Activated CD4-positive, alpha-beta memory T cell treated with anti-CD3 and anti-CD28 coated beads, Interleukin-2, amount 10 ng/mL, durations not matched to agents 7 days and 5 days (primary cell): Measurements from ENCODE around the gene FBXO17. TPM values are rescaled to one million over a fixed set of nuclear protein-coding genes. Genes with fewer than 3 reads are reported as not detected.
"Not testable (repeated sequence)": the region's sequence is repeated elsewhere in the genome, so short reads cannot be mapped to it uniquely, and the experiment has no call there.

Experiments
- CTCF ChIA-PET: fragments of 350-600 bp; sonication (Branson Sonifier 250); formaldehyde crosslinking; loops from one replicate; lab custom pipeline; 2021; ENCODE audit warnings: antibody characterized with exemption, inconsistent platforms; lab: Charles Lee
- POLR2A ChIA-PET: fragments of 350-600 bp; sonication (Branson Sonifier 250); formaldehyde crosslinking; loops from one replicate; lab custom pipeline; 2021; ENCODE audit warnings: antibody characterized with exemption; lab: Charles Lee
- DNase-seq: peaks from one replicate; pipeline ENCODE4 v3.0.0-alpha.2; 2020
- H3K27ac Mint-ChIP-seq: one replicate; pipeline ENCODE4 v1.8.0; 2021; ENCODE audit warnings: mild to moderate bottlenecking, mixed read lengths
- H3K27me3 Mint-ChIP-seq: one replicate; pipeline ENCODE4 v1.8.0; 2021; ENCODE audit warnings: mixed read lengths
- H3K36me3 Mint-ChIP-seq: one replicate; pipeline ENCODE4 v1.8.0; 2021; ENCODE audit warnings: low read depth, mixed read lengths
- H3K4me1 Mint-ChIP-seq: one replicate; pipeline ENCODE4 v1.8.0; 2021; ENCODE audit warnings: mixed read lengths
- H3K4me3 Mint-ChIP-seq: one replicate; pipeline ENCODE4 v1.8.0; 2021; ENCODE audit warnings: mild to moderate bottlenecking, mixed read lengths
- H3K9me3 Mint-ChIP-seq: one replicate; pipeline ENCODE4 v1.8.0; 2021; ENCODE audit warnings: mixed read lengths
- total RNA-seq, 2 experiments: library from RNA; stranded (reverse); gene quantifications; one replicate each; pipeline ENCODE4 v1.2.3, GENCODE V29; 2021

Gene FBXO17
- total RNA-seq, 2 experiments from 2014 or later = 0.20 TPM; not detected in 1

DNA sequence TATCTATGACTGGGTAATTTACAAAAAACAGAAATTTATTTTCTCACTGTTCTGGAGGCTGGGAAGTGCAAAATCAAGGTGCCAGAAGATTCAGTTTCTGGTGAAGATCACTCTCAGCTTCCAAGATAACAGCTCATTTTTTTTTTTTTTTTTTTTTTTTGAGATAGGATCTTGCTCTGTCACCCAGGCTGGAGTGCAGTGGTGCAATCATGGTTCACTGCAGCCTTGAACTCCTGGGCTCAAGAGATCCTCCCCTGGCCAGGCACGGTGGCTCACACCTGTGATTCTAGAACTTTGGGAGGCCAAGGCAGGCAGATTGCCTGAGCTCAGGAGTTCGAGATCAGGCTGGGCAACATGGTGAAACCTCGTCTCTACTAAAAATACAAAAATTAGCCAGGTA is 22.0 kb upstream of the FBXO17 start:
- H3K27ac Mint-ChIP-seq, H3K27me3 Mint-ChIP-seq, H3K4me3 Mint-ChIP-seq, POLR2A ChIA-PET, DNase-seq, H3K4me1 Mint-ChIP-seq, H3K36me3 Mint-ChIP-seq, H3K9me3 Mint-ChIP-seq: not testable (repeated sequence)
- CTCF ChIA-PET = interaction anchor here (0.6 kb wide), 2 partner anchors 26 to 49 kb away, joined by 3 to 4 read pairs; no protein-coding TSS in a partner anchor

DNA sequence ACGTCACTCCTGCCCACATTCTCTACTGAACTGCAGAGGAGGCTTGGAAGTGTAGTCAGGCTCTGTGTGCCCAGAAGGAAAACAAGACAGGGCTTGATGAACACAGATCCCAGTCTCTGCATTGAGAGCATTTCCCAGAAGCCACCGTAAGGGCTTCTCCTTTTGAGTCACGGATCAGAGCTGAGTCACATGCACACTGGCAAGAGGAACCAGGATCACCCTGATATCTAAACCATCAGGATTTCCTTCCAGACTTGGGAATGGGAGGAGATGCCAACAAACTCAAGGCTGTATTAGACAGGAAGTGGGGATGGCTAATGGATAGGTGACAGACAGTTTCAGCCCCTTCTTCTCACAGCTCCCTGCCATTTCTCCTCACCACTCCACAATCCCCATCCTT is 17.7 kb upstream of the FBXO17 start:
- H3K27ac Mint-ChIP-seq = no peak overlapping the region
- H3K27me3 Mint-ChIP-seq = peaks cover 25% of the 10 kb centered on the region
- no peak overlapping the region for H3K4me3 Mint-ChIP-seq
- CTCF ChIA-PET = interaction anchor here (0.7 kb wide), 1 partner anchor 532 kb away, joined by 3 read pairs; no protein-coding TSS in a partner anchor
- no peaks in the 10 kb centered on the region for H3K36me3 Mint-ChIP-seq
- no peak for DNase-seq
- H3K9me3 Mint-ChIP-seq = no peaks in the 10 kb centered on the region
- H3K4me1 Mint-ChIP-seq = no peaks in the 10 kb centered on the region
- POLR2A ChIA-PET = no interaction called here

DNA sequence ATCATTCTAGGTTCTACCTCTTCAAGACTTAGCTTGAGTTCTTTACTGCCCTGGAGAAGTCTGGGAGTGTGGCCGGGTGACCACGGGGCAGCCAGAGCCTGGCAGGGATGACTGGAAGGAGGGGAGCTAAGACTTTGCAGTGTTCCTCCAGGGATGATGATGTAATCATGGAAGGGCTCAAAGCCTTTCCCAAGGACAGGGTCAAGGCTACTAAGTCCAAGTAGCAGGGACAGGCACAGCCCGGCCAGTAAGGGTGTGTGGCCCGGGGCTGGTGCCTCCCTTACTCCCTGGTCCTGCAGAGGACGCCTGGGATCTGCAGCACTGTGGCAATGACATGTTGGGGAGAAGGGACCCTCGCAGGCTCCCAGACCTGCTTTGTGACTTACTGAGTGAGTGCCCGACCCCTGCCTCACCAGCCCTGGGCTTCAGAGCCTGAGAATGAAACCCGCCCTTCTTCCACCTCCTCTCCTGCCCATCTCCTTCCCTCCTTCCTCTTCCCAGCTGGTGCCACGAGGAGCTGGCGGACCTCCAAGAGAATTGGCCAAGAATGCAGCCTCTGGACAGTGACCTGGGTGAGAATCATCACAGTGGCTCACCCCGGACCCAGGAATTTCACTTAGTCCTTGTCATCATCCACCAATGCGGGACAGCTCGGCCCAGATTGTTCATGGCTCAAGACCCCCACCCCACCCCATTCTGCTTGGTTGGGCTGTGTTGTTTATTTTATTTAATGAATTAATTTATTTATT is 15.6 kb upstream of the FBXO17 start:
- Mint-ChIP-seq H3K36me3 (no peaks in the 10 kb centered on the region), H3K9me3 (no peaks in the 10 kb centered on the region), H3K27me3 (peaks cover 27% of the 10 kb centered on the region), H3K27ac (no peak overlapping the region), H3K4me3 (no peak overlapping the region), H3K4me1 (no peaks in the 10 kb centered on the region)
- ChIA-PET CTCF (no interaction called here), POLR2A (no interaction called here)
- DNase-seq = no peak

DNA sequence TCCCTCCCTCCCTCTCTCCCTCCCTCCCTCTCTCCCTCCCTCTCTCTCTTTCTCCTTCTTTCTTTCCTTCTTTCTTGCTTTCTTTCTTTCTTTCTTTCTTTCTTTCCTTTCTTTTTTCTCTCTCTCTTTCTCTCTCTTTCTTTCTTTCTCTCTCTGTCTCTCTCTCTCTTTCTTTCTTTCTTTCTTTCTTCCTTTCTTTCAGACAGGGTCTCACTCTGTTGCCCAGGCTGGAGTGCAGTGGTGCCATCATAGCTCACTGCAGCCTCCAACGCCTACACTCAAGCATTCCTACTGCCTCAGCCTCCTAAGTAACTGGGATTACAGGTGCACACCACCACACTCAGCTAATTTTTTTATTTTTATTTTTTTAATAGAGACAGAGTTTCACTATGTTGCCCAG is 14.1 kb upstream of the FBXO17 start:
- DNase-seq, H3K36me3 Mint-ChIP-seq, H3K4me1 Mint-ChIP-seq, H3K4me3 Mint-ChIP-seq, CTCF ChIA-PET, H3K27ac Mint-ChIP-seq, POLR2A ChIA-PET, H3K9me3 Mint-ChIP-seq: not testable (repeated sequence)
- peaks cover 32% of the 10 kb centered on the region for H3K27me3 Mint-ChIP-seq

DNA sequence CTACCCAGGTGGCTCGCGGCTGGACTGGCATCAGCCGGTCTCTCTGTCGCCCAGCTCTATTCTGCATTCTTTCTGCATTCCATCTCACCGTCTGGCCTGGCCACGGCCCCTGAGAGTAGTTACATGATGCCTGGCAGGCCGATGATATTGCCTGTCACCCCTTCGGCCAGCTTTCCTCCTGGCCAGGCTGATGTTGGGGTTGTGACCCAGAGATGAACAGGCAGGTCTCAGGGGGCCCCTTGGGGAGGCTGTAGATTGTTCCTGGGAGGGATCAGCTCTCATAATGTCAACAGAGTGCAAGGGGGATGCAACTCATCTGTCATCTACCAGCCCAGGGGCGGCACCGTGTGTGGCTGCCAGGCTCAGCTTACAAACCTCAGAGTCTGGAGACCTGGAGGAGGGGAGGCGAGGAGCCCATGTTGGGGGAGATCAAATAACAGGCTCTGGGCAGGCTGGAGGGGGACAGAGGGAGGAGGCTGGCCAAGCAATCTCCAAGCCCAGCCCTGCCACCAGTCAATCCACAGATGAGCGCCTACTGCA is 13.6 kb upstream of the FBXO17 start:
- no peaks in the 10 kb centered on the region for H3K36me3 Mint-ChIP-seq
- CTCF ChIA-PET = no interaction called here
- POLR2A ChIA-PET = no interaction called here
- H3K4me3 Mint-ChIP-seq = no peak overlapping the region
- H3K27ac Mint-ChIP-seq = no peak overlapping the region
- DNase-seq = no peak
- H3K9me3 Mint-ChIP-seq = no peaks in the 10 kb centered on the region
- peaks cover 32% of the 10 kb centered on the region for H3K27me3 Mint-ChIP-seq
- H3K4me1 Mint-ChIP-seq = no peaks in the 10 kb centered on the region

DNA sequence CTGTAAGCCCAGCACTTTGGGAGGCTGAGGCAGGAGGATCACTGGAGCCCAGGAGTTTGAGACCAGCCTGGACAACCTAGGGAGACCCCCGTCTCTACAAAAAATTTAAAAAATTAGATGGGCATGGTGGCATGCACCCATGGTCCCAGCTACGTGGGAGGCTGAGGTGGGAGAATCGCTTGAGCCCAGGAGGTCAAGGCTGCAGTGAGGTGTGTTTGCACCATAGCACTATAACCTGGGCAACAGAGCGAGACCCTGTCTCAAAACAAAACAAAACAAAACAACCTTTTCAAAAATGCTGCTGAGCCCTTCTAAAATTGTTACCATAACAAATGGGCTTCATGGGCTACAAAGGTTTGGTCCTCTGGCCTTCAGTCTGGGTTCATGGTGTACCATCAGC is 13.1 kb upstream of the FBXO17 start:
- H3K4me3 Mint-ChIP-seq, DNase-seq, H3K4me1 Mint-ChIP-seq, POLR2A ChIA-PET, H3K36me3 Mint-ChIP-seq, H3K9me3 Mint-ChIP-seq, CTCF ChIA-PET, H3K27ac Mint-ChIP-seq: not testable (repeated sequence)
- peaks cover 32% of the 10 kb centered on the region for H3K27me3 Mint-ChIP-seq

DNA sequence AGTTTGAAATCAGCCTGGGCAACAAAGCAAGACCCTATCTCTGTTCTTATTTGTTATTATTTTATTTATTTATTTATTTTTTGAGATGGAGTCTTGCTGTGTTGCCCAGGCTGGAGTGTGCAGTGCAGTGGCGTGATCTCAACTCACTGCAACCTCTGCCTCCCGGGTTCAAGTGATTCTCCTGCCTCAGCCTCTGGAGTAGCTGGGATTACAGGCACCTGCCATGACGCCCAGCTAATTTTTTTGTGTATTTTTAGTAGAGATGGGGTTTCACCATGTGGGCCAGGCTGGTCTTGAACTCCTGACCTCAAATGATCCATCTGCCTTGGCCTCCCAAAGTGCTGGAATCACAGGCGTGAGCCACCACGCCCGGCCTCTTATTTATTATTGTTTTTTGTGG is 12.2 kb upstream of the FBXO17 start:
- H3K4me1 Mint-ChIP-seq, DNase-seq, H3K9me3 Mint-ChIP-seq, H3K4me3 Mint-ChIP-seq, H3K27ac Mint-ChIP-seq, H3K36me3 Mint-ChIP-seq, POLR2A ChIA-PET, CTCF ChIA-PET: not testable (repeated sequence)
- H3K27me3 Mint-ChIP-seq = peaks cover 31% of the 10 kb centered on the region

DNA sequence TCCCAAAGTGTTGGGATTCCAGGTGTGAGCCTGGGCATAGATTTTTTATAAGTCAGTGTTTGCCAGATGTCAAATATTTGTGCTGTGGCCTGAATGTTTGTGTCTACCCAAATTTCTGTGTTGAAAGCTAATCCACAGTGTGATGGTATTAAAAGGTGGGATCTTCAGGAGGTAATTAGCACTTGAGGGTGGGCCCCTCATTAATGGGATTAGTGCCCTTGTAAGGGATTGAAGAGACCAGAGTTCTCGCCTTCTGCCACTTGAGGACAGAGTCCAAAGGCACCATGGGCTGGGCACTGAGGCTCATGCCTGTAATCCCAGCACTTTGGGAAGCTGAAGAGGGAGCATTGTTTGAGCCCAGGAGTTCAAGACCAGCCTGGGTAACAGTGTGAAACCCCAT is 9.7 kb upstream of the FBXO17 start:
- ChIA-PET POLR2A (no interaction called here), CTCF (no interaction called here)
- H3K4me1 Mint-ChIP-seq = no peaks in the 10 kb centered on the region
- H3K36me3 Mint-ChIP-seq = peaks cover 4% of the 10 kb centered on the region
- peaks cover 4% of the 10 kb centered on the region for H3K9me3 Mint-ChIP-seq
- DNase-seq = no peak
- H3K27me3 Mint-ChIP-seq = peaks cover 16% of the 10 kb centered on the region
- H3K27ac Mint-ChIP-seq = no peak overlapping the region
- no peak overlapping the region for H3K4me3 Mint-ChIP-seq

DNA sequence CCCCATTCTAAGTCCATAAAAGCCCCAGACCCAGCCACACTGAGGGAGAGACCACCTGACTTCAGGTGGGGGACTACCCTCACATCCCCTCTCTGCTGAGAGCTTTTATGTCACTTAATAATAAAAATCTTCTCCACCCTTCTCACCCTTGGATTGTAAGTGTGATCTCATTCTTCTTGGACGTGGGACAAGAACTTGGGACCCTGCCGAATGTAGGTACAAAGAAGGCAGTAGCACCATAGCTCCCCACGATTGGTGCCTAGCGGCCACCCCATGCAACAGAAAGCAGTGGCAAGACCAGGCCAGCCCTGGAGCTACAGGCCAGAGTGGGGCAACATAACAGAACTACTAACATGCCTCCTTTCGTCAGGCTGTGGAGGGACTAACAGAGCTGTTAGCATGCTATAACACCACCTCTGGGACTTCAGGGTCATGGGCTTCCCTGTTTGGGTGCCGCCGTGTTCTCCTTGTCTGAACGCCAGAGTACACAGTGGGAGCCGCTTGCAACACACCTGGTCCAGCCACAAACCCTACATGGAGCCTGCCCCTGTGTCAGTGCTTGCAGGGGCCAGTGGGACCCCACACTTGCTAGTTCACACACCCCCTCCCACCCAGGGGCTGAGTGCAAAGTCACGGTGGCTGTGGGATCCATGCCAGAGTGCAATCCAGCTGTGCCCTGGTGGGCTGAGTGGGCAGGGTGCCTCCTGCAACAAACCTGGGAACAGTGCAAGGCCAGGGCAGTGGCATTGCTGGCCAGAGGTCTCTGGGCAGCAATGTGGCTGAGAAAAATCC is 5.2 kb upstream of the FBXO17 start:
- peaks cover 4% of the 10 kb centered on the region for H3K36me3 Mint-ChIP-seq
- peaks cover 17% of the 10 kb centered on the region for H3K27me3 Mint-ChIP-seq
- no peak overlapping the region for H3K27ac Mint-ChIP-seq
- H3K4me3 Mint-ChIP-seq = no peak overlapping the region
- ChIA-PET POLR2A (no interaction called here), CTCF (no interaction called here)
- peaks cover 8% of the 10 kb centered on the region for H3K9me3 Mint-ChIP-seq
- no peak for DNase-seq
- H3K4me1 Mint-ChIP-seq = peaks cover 25% of the 10 kb centered on the region

DNA sequence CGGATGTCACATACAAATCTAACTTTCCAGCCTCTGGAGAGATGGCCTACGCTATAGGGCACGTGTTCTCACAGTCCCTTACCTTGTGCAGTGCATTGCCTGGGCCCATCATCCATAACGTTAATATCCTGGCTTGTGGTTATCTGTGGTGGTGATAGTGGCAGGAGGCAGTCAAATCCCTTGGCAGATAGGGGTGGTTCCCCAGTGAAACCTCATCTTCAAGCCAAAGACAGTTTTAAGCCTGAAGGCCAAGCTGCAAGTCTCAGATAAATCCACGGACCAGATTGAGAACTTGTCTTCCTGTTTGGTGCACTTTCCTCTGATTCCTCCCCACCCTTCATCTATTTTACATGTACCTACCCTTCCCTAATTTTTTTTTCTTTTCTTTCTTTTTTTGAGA is 4.3 kb upstream of the FBXO17 start:
- no peak overlapping the region for H3K4me3 Mint-ChIP-seq
- peaks cover 7% of the 10 kb centered on the region for H3K36me3 Mint-ChIP-seq
- H3K4me1 Mint-ChIP-seq = peaks cover 28% of the 10 kb centered on the region
- ChIA-PET POLR2A (no interaction called here), CTCF (no interaction called here)
- H3K27ac Mint-ChIP-seq = no peak overlapping the region
- peaks cover 8% of the 10 kb centered on the region for H3K9me3 Mint-ChIP-seq
- peaks cover 18% of the 10 kb centered on the region for H3K27me3 Mint-ChIP-seq
- DNase-seq = no peak

DNA sequence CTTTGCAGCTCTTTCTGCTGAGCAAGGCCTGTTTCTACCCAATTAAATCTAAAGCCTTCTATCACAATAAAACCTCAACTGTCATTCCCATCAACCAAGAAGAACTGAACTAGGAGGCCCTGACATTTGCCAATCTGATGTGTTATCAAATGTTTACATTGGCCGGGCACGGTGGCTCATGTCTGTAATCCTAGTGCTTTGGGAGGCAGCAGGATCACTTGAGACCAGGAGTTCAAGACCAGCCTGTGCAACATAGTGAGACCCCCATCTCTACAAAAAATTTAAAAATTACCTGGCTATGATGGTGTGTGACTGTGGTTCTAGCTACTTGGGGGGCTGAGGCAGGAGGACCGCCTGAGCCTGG is 2.8 kb upstream of the FBXO17 start:
- Mint-ChIP-seq H3K27me3 (peaks cover 22% of the 10 kb centered on the region), H3K4me3 (no peak overlapping the region), H3K27ac (peak overlapping the region; percentile 48), H3K9me3 (peaks cover 8% of the 10 kb centered on the region), H3K4me1 (peaks cover 29% of the 10 kb centered on the region), H3K36me3 (peaks cover 7% of the 10 kb centered on the region)
- DNase-seq = no peak
- CTCF ChIA-PET = interaction anchor here (0.6 kb wide), 1 partner anchor 22 kb away, joined by 4 read pairs; no protein-coding TSS in a partner anchor
- POLR2A ChIA-PET = no interaction called here

DNA sequence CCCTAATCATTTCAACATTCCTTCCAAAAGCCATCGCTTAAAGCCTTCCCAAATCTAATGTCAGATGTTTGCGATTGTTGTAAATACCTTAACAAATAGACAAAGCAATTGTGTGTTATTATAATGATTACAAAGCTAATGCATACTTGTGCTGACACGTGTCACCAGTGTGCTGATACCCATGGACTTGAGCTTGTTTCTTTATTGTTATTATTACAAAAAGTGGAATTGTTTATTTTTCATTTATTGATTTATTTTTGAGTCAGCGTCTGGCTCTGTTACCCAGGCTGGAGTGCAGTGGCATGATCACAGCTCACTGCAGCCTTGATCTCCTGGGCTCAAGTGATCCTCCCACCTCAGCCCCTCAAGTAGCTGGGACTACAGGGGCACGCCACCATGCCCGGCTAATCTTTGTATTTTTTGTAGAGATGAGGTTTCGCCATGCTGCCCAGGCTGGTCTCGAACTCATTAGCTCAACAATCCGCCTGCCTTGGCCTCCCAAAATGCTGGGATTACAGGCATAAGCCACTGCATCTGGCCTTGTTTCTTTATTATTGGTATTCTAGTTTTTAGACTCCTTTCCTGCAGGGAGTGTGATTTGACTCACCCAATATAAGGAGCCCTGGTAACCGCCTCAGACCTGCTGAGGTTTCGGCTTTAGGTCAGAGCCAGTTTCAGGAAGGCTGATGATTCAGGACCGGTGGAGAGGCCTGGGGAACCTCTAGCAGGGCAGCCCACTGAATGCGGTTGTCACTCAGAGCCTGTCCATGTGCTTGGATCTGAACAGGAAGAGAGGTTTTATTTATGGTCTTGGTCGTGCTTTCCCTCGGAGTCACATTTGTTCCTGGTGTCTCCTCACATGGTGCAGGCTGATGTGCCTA is 2.1 kb upstream of the FBXO17 start:
- no peak overlapping the region for H3K4me3 Mint-ChIP-seq
- ChIA-PET CTCF (interaction anchor here (0.6 to 1.2 kb wide), 3 partner anchors 10 to 21 kb away, joined by 3 to 4 read pairs (median 3); no protein-coding TSS in a partner anchor), POLR2A (no interaction called here)
- H3K36me3 Mint-ChIP-seq = peaks cover 7% of the 10 kb centered on the region
- H3K4me1 Mint-ChIP-seq = peaks cover 29% of the 10 kb centered on the region
- DNase-seq = peak; percentile 69
- H3K9me3 Mint-ChIP-seq = peaks cover 8% of the 10 kb centered on the region
- peaks cover 22% of the 10 kb centered on the region for H3K27me3 Mint-ChIP-seq
- peak overlapping the region; percentile 48 for H3K27ac Mint-ChIP-seq
